Activated T-helper 2 cell treated with anti-CD3 and anti-CD28 coated beads, Interferon-gamma antibody, Interleukin-2, Interleukin-4, amounts not matched to agents 10 μg/mL and 5 μg/mL and 100 μg/mL, durations not matched to agents 14 hours and 24 hours and 36 hours (primary cell): ENCODE data around the gene C17orf113. TPM values are rescaled to one million over a fixed set of nuclear protein-coding genes. Genes with fewer than 3 reads are reported as not detected.

Experiments used
- DNase-seq: peaks from one replicate; pipeline ENCODE4 v3.0.0; 2021; ENCODE audit warnings: low spot score
- H3K27ac Mint-ChIP-seq: one replicate; pipeline ENCODE4 v1.8.0; 2021; ENCODE audit warnings: mixed read lengths
- H3K27me3 Mint-ChIP-seq: one replicate; pipeline ENCODE4 v1.8.0; 2021; ENCODE audit warnings: low read depth, mixed read lengths
- H3K36me3 Mint-ChIP-seq: one replicate; pipeline ENCODE4 v1.8.0; 2021; ENCODE audit warnings: low read depth, mixed read lengths
- H3K4me1 Mint-ChIP-seq: one replicate; pipeline ENCODE4 v1.8.0; 2021; ENCODE audit warnings: low read depth, mixed read lengths
- H3K4me3 Mint-ChIP-seq: one replicate; pipeline ENCODE4 v1.8.0; 2021; ENCODE audit warnings: low read depth, mild to moderate bottlenecking, moderate library complexity, mixed read lengths
- H3K9me3 Mint-ChIP-seq: one replicate; pipeline ENCODE4 v1.8.0; 2021; ENCODE audit warnings: mixed read lengths
- intact Hi-C: fragments of 100-400 bp; cut with micrococcal nuclease; formaldehyde crosslinking; loops from one replicate; pipeline ENCODE4 v1.15.1; 2023
- total RNA-seq: library from RNA; stranded (reverse); gene quantifications from 2 replicates; pipeline ENCODE4 v1.2.3, GENCODE V29; 2022

The C17orf113 gene
- total RNA-seq = 0.05 and 0.21 TPM in 2 replicates

- no peaks in the 10 kb centered on the region for H3K9me3 Mint-ChIP-seq
- no peak within 1 kb of the TSS for H3K27ac Mint-ChIP-seq
- no peaks in the 10 kb centered on the region for H3K36me3 Mint-ChIP-seq
- peaks cover 4% of the 10 kb centered on the region for H3K4me1 Mint-ChIP-seq
- peaks cover 60% of the 10 kb centered on the region for H3K27me3 Mint-ChIP-seq
- peak within 1 kb of the TSS; percentile 63 for H3K4me3 Mint-ChIP-seq
- intact Hi-C loops = no loop called here
- DNase-seq = no peak
Observed at GRCh38 chr17:42050393-42051012, at the start of gene C17orf113. C17orf113 (minus strand) TSS chr17:42050601; CDS start chr17:42043376, 7,225 bp downstream.

- no peak overlapping the region for H3K27ac Mint-ChIP-seq
- peaks cover 19% of the 10 kb centered on the region for H3K27me3 Mint-ChIP-seq
- H3K4me3 Mint-ChIP-seq = no peak overlapping the region
- H3K4me1 Mint-ChIP-seq = no peaks in the 10 kb centered on the region
- peaks cover 14% of the 10 kb centered on the region for H3K36me3 Mint-ChIP-seq
- H3K9me3 Mint-ChIP-seq = no peaks in the 10 kb centered on the region
- no peak for DNase-seq
- intact Hi-C loops = no loop called here
Observed at GRCh38 chr17:42098730-42099399, 48.5 kb upstream of the C17orf113 start.

- Mint-ChIP-seq H3K36me3 (peaks cover 8% of the 10 kb centered on the region), H3K4me3 (no peak within 1 kb of the TSS), H3K27me3 (peaks cover 19% of the 10 kb centered on the region), H3K27ac (no peak within 1 kb of the TSS), H3K9me3 (no peaks in the 10 kb centered on the region), H3K4me1 (no peaks in the 10 kb centered on the region)
- DNase-seq = no peak
- intact Hi-C loops = no loop called here
Observed at GRCh38 chr17:42097691-42098631, 47.6 kb upstream of the C17orf113 start, which contains the start of gene ZNF385C. ZNF385C (minus strand) TSS chr17:42098473; CDS start chr17:42063056, 35,417 bp downstream.

- H3K4me1 Mint-ChIP-seq = no peaks in the 10 kb centered on the region
- H3K4me3 Mint-ChIP-seq = no peak overlapping the region
- intact Hi-C loops = no loop called here
- H3K27ac Mint-ChIP-seq = no peak overlapping the region
- no peak for DNase-seq
- no peaks in the 10 kb centered on the region for H3K9me3 Mint-ChIP-seq
- peaks cover 3% of the 10 kb centered on the region for H3K36me3 Mint-ChIP-seq
- H3K27me3 Mint-ChIP-seq = peaks cover 20% of the 10 kb centered on the region
Observed at GRCh38 chr17:42096360-42097111, 46.1 kb upstream of the C17orf113 start.

- no peaks in the 10 kb centered on the region for H3K36me3 Mint-ChIP-seq
- H3K4me1 Mint-ChIP-seq = no peaks in the 10 kb centered on the region
- intact Hi-C loops = no loop called here
- H3K9me3 Mint-ChIP-seq = no peaks in the 10 kb centered on the region
- DNase-seq = no peak
- H3K27me3 Mint-ChIP-seq = peaks cover 27% of the 10 kb centered on the region
- no peak overlapping the region for H3K27ac Mint-ChIP-seq
- no peak overlapping the region for H3K4me3 Mint-ChIP-seq
Observed at GRCh38 chr17:42094375-42095069, 44.1 kb upstream of the C17orf113 start.

GRCh38 chr17:42092939-42093338 lies 42.5 kb upstream of the C17orf113 start:
- Mint-ChIP-seq H3K36me3 (no peaks in the 10 kb centered on the region), H3K4me1 (no peaks in the 10 kb centered on the region), H3K27ac (no peak overlapping the region), H3K4me3 (no peak overlapping the region), H3K9me3 (no peaks in the 10 kb centered on the region), H3K27me3 (peaks cover 30% of the 10 kb centered on the region)
- intact Hi-C loops = no loop called here
- DNase-seq = no peak

- no peaks in the 10 kb centered on the region for H3K36me3 Mint-ChIP-seq
- intact Hi-C loops = no loop called here
- no peak overlapping the region for H3K4me3 Mint-ChIP-seq
- H3K27ac Mint-ChIP-seq = no peak overlapping the region
- H3K27me3 Mint-ChIP-seq = peaks cover 18% of the 10 kb centered on the region
- H3K4me1 Mint-ChIP-seq = no peaks in the 10 kb centered on the region
- no peaks in the 10 kb centered on the region for H3K9me3 Mint-ChIP-seq
- no peak for DNase-seq
Observed at GRCh38 chr17:42090964-42091790, 40.8 kb upstream of the C17orf113 start.

- H3K27ac Mint-ChIP-seq = no peak overlapping the region
- no peak overlapping the region for H3K4me3 Mint-ChIP-seq
- H3K36me3 Mint-ChIP-seq = no peaks in the 10 kb centered on the region
- peaks cover 16% of the 10 kb centered on the region for H3K27me3 Mint-ChIP-seq
- no peaks in the 10 kb centered on the region for H3K4me1 Mint-ChIP-seq
- DNase-seq = no peak
- intact Hi-C loops = no loop called here
- no peaks in the 10 kb centered on the region for H3K9me3 Mint-ChIP-seq
Observed at GRCh38 chr17:42088736-42089135, 38.3 kb upstream of the C17orf113 start.

- no peaks in the 10 kb centered on the region for H3K36me3 Mint-ChIP-seq
- intact Hi-C loops = no loop called here
- H3K9me3 Mint-ChIP-seq = no peaks in the 10 kb centered on the region
- peaks cover 16% of the 10 kb centered on the region for H3K27me3 Mint-ChIP-seq
- no peak overlapping the region for H3K4me3 Mint-ChIP-seq
- no peak for DNase-seq
- no peaks in the 10 kb centered on the region for H3K4me1 Mint-ChIP-seq
- no peak overlapping the region for H3K27ac Mint-ChIP-seq
Observed at GRCh38 chr17:42087736-42088705, 37.6 kb upstream of the C17orf113 start.

- DNase-seq = no peak
- no peaks in the 10 kb centered on the region for H3K36me3 Mint-ChIP-seq
- H3K27ac Mint-ChIP-seq = no peak overlapping the region
- peaks cover 16% of the 10 kb centered on the region for H3K27me3 Mint-ChIP-seq
- no peak overlapping the region for H3K4me3 Mint-ChIP-seq
- intact Hi-C loops = no loop called here
- no peaks in the 10 kb centered on the region for H3K9me3 Mint-ChIP-seq
- H3K4me1 Mint-ChIP-seq = no peaks in the 10 kb centered on the region
Observed at GRCh38 chr17:42087042-42087701, 36.8 kb upstream of the C17orf113 start.
